ENCODE measurements around the gene LTBP1.
"Not testable (repeated sequence)": the region's sequence is repeated elsewhere in the genome, so short reads cannot be mapped to it uniquely, and the experiment has no call there.

Gene LTBP1

GRCh38 chr2:33221046-33221784 is 274.5 kb downstream of the LTBP1 start:
- DNase-seq (ENCODE audit: low read depth, low spot score) = no peak

GRCh38 chr2:33222309-33222708 is 275.6 kb downstream of the LTBP1 start:
- DNase-seq (ENCODE audit: low read depth, low spot score) = no peak

- DNase-seq (ENCODE audit: low read depth, low spot score) = no peak
Measured at GRCh38 chr2:33223856-33224255, 277.1 kb downstream of the LTBP1 start.

- DNase-seq (ENCODE audit: low read depth, low spot score) = no peak
Measured at GRCh38 chr2:33225350-33225749, 278.6 kb downstream of the LTBP1 start.

- no peak for DNase-seq (ENCODE audit: low read depth, low spot score)
Measured at GRCh38 chr2:33226546-33226945, 279.8 kb downstream of the LTBP1 start.

- no peak for DNase-seq (ENCODE audit: low read depth, low spot score)
Measured at GRCh38 chr2:33229646-33230045, 282.9 kb downstream of the LTBP1 start.

GRCh38 chr2:33230195-33230594 is 283.4 kb downstream of the LTBP1 start:
- DNase-seq (ENCODE audit: low read depth, low spot score) = no peak

GRCh38 chr2:33230842-33231241 is 284.1 kb downstream of the LTBP1 start:
- DNase-seq (ENCODE audit: low read depth, low spot score) = no peak

GRCh38 chr2:33235559-33235958 is 288.8 kb downstream of the LTBP1 start:
- DNase-seq (ENCODE audit: low read depth, low spot score) = not testable (repeated sequence)

- no peak for DNase-seq (ENCODE audit: low read depth, low spot score)
Measured at GRCh38 chr2:33236482-33237385, 290.0 kb downstream of the LTBP1 start.

GRCh38 chr2:33238111-33238510 is 291.4 kb downstream of the LTBP1 start:
- no peak for DNase-seq (ENCODE audit: low read depth, low spot score)

GRCh38 chr2:33240178-33240577 is 293.4 kb downstream of the LTBP1 start:
- peak; percentile 65 for DNase-seq (ENCODE audit: low read depth, low spot score)

GRCh38 chr2:33241072-33241471 is 294.3 kb downstream of the LTBP1 start:
- DNase-seq (ENCODE audit: low read depth, low spot score) = no peak

GRCh38 chr2:33241581-33241980 is 294.8 kb downstream of the LTBP1 start:
- peak; percentile 95 for DNase-seq (ENCODE audit: low read depth, low spot score)

GRCh38 chr2:33242845-33243244 is 296.1 kb downstream of the LTBP1 start:
- peak; percentile 62 for DNase-seq (ENCODE audit: low read depth, low spot score)

- DNase-seq (ENCODE audit: low read depth, low spot score) = no peak
Measured at GRCh38 chr2:33246432-33246831, 299.7 kb downstream of the LTBP1 start.

- DNase-seq (ENCODE audit: low read depth, low spot score) = no peak
Measured at GRCh38 chr2:33247365-33247764, 300.6 kb downstream of the LTBP1 start.

GRCh38 chr2:33250417-33251029 is 303.8 kb downstream of the LTBP1 start:
- no peak for DNase-seq (ENCODE audit: low read depth, low spot score)

- DNase-seq (ENCODE audit: low read depth, low spot score) = no peak
Measured at GRCh38 chr2:33256162-33256755, 309.5 kb downstream of the LTBP1 start.

GRCh38 chr2:33258387-33258786 is 311.6 kb downstream of the LTBP1 start:
- DNase-seq (ENCODE audit: low read depth, low spot score) = no peak

- DNase-seq (ENCODE audit: low read depth, low spot score) = no peak
Measured at GRCh38 chr2:33262097-33262496, 315.3 kb downstream of the LTBP1 start.

GRCh38 chr2:33264766-33265165 is 318.0 kb downstream of the LTBP1 start:
- no peak for DNase-seq (ENCODE audit: low read depth, low spot score)

Data from astrocyte of the hippocampus (primary cell).